Gastroesophageal sphincter (tissue), 3 donors: ENCODE results near the gene TMEM144.

ENCODE experiments used
- CTCF ChIP-seq, 4 experiments: fragments of 200-600 bp in 2 of 4; fragments of 450-650 bp in 2 of 4; sonication (generic) in 1 of 4; IDR thresholded peaks; one replicate each; pipeline ENCODE4 v1.5.1; 2017 to 2019; ENCODE audit warnings: antibody characterized with exemption in 4 of 4, mild to moderate bottlenecking in 2 of 4, moderate library complexity in 2 of 4
- EP300 ChIP-seq: sonication (generic); formaldehyde crosslinking; IDR thresholded peaks from one replicate; pipeline ENCODE4 v1.6.1; 2017; ENCODE audit warnings: antibody characterized with exemption, mild to moderate bottlenecking
- POLR2A ChIP-seq, 2 donors: fragments of 450-650 bp; IDR thresholded peaks; one replicate each; pipeline ENCODE4 v1.6.1; 2017; ENCODE audit warnings: antibody characterized with exemption in 2 of 2, mild to moderate bottlenecking in 2 of 2, moderate library complexity in 1 of 2
- POLR2AphosphoS5 ChIP-seq: sonication (generic); formaldehyde crosslinking; IDR thresholded peaks from one replicate; pipeline ENCODE4 v1.6.1; 2017; ENCODE audit warnings: antibody characterized with exemption

DNA sequence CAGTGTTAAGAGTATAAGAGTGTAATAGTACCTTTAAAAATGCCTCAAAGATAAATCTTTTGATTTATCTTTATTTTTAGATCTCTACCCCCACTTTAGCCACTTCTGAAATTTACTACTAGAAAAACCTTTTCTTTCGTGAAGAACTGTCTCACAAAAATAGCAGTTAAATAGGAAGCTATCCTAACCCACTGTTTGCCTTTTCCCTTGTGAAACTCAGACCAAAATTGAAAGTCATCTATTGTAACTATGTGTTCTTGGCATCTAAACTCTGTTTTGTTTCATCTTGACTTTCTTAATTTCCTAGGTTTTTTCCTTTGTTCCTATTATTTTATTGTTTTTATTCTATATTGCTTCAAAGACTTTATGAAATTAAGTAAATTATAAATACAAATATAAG lies 7.8 kb upstream of the TMEM144 start:
- no peak for TF ChIP-seq CTCF (IDR thresholded peaks at IDR 0.05)
- no peak for TF ChIP-seq EP300
- no peak for TF ChIP-seq POLR2AphosphoS5
- no peak for TF ChIP-seq POLR2A (IDR thresholded peaks at IDR 0.05)
